ENCODE results near the gene CLCA1.

Gene CLCA1

GRCh38 chr1:86503406-86504136 is 34.8 kb downstream of the CLCA1 start:
- DNase-seq, result no peak

- no peak for DNase-seq
These were observed 35.4 kb downstream of the CLCA1 start for GRCh38 chr1:86504137-86504479.

- peak; percentile 54 for DNase-seq
These were observed 36.3 kb downstream of the CLCA1 start for GRCh38 chr1:86504895-86505563.

GRCh38 chr1:86505564-86505902 is 36.8 kb downstream of the CLCA1 start:
- DNase-seq, result no peak

GRCh38 chr1:86507935-86508582 is 39.3 kb downstream of the CLCA1 start:
- DNase-seq, result peak; percentile 46

DNA sequence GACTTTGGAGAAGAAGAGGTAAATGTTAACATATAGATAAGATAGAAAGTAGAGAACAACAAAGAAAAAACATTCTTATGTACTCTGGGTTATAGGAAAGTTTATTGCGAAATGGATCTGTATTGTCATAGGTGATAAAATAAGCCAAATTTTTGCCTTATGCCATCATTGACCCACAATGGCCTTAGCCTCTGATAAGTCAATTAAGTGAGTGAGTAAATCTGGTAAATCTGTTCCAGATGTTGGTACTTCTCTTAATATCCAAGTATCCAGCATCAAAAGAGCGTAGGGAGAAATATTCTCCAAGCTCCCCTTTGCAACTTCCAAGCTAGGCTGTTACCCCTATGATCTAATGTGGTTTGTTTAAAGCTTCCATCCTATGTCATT is 39.8 kb downstream of the CLCA1 start:
- peak; percentile 22 for DNase-seq

- peak; percentile 19 for DNase-seq
These were observed 46.9 kb downstream of the CLCA1 start for GRCh38 chr1:86515597-86515996.

- peak; percentile 31 for DNase-seq
These were observed 47.6 kb downstream of the CLCA1 start for GRCh38 chr1:86516335-86516734.

DNA sequence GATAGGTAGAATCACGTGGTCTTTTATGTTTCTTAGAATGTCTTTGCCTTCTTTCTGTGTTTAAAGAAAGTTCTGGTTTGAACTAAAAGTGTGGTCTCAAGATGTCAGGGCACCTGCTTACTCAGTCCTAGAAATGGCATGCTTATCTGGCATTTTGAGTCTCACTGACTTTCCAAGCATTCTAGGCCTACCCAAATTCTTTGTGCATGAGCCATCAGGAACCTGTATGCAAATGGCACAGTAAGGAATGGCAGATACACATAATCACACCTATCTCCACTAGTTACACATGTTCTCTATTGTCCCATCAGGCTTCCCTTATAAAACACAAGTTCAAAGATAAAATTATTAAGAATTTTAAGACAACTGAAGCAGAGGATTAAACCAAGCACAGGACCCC is 48.6 kb downstream of the CLCA1 start:
- DNase-seq, result no peak

DNA sequence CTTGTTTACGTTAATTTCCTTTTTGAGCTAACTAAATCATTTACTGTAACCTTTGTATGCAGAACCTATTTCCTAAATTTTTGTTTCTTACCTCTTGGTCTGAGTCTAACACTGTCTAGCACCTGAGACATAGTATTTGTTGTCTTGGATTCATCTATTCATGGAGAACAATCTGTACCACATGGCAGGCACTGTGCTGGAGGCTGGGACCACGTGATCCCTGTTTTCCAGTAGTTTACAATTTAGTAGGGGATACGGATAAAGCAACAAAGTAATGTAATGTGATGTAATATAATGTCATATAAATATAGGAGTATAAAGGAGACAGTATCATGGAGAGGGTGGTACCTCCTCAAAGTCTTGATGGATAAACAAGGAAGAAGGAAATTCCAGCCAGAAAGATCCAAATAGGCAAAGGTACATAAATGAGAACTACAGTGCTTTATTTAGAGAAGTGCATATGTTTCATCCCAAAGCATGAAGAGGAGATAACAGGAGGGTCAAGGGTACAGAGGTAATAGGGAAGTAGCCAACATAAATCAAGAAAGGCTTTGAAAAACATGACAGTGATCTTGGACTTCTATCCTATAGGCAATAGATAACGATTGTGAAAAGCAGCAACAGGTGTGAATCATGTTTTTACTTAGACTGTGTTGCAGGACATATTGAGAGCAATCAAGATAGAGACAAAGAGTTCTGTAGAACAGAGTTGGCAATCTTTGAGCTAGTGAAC is 52.2 kb downstream of the CLCA1 start:
- no peak for DNase-seq

DNA sequence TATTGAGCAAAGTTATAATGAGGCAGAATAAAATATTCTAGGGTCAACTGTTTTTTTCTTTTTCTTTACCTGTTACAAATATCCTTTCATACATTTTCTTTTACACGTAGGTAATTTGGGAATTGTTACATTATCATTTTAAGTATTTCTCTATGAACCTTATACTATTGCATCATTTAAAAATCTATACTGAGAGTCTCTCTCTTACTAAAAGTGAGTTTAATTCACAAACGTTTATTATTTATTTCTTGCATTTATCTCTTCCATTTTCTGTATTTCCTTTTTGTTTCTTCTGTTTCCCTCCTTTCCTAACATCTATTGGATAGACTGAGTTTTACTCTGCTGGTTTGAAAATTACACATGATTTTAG is 52.8 kb downstream of the CLCA1 start:
- DNase-seq, result no peak

DNA sequence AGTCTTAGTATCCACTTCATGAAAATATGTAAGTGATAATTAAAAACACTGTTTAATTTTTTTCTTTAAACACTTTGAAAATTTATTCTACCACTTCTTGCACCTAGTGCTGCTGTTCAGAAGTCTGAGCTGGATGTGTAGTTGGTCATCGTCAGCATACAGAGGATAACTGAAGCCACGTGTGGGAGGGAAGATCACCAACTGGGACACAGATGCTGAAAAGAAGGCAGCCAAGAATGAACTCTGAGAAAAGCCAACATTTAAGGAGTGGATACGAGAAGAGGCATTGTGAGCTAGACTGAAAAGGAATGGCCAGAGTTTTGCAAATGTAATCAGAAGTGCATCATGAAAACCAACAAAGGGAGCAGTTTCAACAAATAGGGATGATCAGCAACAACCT is 53.5 kb downstream of the CLCA1 start:
- DNase-seq, result no peak

- no peak for DNase-seq
These were observed 55.1 kb downstream of the CLCA1 start for GRCh38 chr1:86523670-86524354.

GRCh38 chr1:86527306-86527705 is 58.6 kb downstream of the CLCA1 start:
- no peak for DNase-seq

GRCh38 chr1:86530211-86530845 is 61.6 kb downstream of the CLCA1 start:
- no peak for DNase-seq

DNA sequence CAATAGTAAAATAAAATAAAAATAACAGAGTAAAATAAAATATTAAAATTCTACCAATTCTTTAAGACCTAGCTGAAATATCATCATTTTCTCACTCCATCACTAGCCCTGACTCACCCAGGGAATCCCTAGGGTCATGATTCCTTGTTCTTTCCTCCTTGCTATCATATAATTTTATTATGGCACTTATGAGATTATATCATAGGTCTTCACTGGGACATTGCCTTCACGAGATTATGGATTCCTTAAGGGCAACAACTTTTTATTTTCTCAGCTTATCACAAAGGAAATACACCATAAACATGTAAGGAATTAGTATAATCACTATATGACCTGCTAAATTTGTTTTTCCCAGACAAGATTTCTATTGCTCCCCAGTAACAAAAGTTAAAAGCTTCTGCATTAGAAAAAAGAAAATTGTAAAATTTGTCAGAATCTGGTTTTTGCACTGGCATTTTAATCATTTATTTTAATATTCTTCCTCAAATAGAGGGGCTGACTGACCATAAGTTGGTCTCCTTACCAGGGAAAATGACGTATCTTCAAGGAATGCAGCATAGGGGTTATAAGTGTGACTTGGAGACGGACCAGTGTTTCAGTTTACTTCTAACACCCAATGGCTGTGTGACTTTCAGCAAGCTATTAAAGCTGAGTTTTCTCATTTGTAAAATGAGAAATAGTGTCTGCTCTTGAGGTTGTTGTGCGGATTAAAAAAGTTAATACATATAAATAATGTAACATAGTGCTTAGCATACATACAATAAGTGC is 69.4 kb downstream of the CLCA1 start:
- DNase-seq, result peak; percentile 5

DNA sequence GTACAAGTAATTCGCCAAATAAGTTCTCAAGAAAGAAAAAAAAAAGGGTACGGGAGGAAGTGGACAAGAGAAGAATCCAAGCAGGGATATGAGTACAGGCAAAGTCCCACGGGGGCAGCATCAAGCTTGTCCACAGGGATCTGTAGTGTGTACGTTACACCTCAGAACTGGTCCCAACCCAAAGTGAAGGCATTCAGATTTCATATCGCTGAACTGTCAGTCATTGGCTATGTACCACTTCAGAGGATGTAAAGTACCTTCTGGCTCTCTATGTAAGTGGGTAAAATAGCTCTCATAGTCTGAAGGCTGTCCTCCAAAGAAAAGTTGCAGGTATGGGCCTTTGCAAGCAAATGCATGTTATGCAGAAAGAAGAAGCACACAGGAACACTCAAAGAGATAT is 70.0 kb downstream of the CLCA1 start:
- DNase-seq, result no peak

GRCh38 chr1:86541859-86542258 is 73.1 kb downstream of the CLCA1 start:
- DNase-seq, result peak; percentile 8

- DNase-seq, result peak; percentile 32
These were observed 73.9 kb downstream of the CLCA1 start for GRCh38 chr1:86542631-86543030.

- no peak for DNase-seq
These were observed 78.1 kb downstream of the CLCA1 start, which contains the start of gene CLCA4 for GRCh38 chr1:86546787-86547221. TSS of gene CLCA4 (plus strand) at chr1:86547078. CDS start at chr1:86547120, 42 bp downstream.

DNA sequence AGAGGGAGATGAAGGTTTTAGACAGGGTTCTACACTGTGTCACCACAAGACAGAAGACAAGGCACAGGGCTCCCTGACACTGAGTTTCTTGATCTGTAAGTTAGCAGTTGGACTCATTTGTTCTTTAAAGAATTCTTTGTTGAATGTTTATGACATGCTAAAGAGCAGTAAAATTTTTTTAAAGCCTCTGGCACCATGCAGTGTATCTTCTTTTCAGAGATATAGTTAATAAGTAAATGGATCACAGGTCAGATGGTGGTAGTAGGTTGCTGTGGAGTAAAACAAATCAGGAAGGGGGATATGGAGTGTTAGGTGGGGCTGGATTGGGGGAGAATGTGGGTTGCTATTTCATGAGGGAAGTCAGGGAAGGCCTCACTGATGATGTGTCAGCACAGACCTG is 80.1 kb downstream of the CLCA1 start:
- DNase-seq, result no peak

Data from fibroblast of skin of back (primary cell).